AG09309 (cell line): ENCODE results near the gene PBOV1.

Experiments used
- DNase-seq: peaks from one replicate; pipeline ENCODE4 v3.0.0-alpha.2; 2010; ENCODE audit warnings: low read depth
- H3K4me3 ChIP-seq: 2 replicates; pipeline ENCODE4 v1.5.1; 2011; ENCODE audit warnings: mild to moderate bottlenecking, low read depth, low read length, moderate library complexity; ENCODE audit not compliant: control insufficient read depth
- CTCF ChIP-seq: IDR thresholded peaks from 2 replicates; pipeline ENCODE4 v1.5.1; 2011; ENCODE audit warnings: mild to moderate bottlenecking, low read depth, low read length, inconsistent platforms; ENCODE audit not compliant: insufficient read depth, control insufficient read depth; ENCODE audit errors: missing control alignments

PBOV1 gene

GRCh38 chr6:138240476-138241245, 22.4 kb upstream of the PBOV1 start:
- DNase-seq, result no peak
- TF ChIP-seq CTCF, result no peak
- no peak overlapping the region for H3K4me3 ChIP-seq

- no peak for TF ChIP-seq CTCF
- no peak overlapping the region for H3K4me3 ChIP-seq
- DNase-seq, result no peak
Measured at GRCh38 chr6:138239774-138240173, 21.5 kb upstream of the PBOV1 start.

- no peak for DNase-seq
- TF ChIP-seq CTCF, result no peak
- no peak overlapping the region for H3K4me3 ChIP-seq
Measured at GRCh38 chr6:138238368-138238767, 20.1 kb upstream of the PBOV1 start.

GRCh38 chr6:138237463-138237862, 19.2 kb upstream of the PBOV1 start:
- H3K4me3 ChIP-seq, result no peak overlapping the region
- no peak for DNase-seq
- no peak for TF ChIP-seq CTCF

GRCh38 chr6:138235693-138236092, 17.4 kb upstream of the PBOV1 start:
- no peak for TF ChIP-seq CTCF
- H3K4me3 ChIP-seq, result no peak overlapping the region
- no peak for DNase-seq

GRCh38 chr6:138235205-138235604, 16.9 kb upstream of the PBOV1 start:
- no peak overlapping the region for H3K4me3 ChIP-seq
- no peak for TF ChIP-seq CTCF
- no peak for DNase-seq
